Upper lobe of left lung (tissue), 6 donors: ENCODE measurements around the gene C5orf47. TPM values are rescaled to one million over a fixed set of nuclear protein-coding genes. Genes with fewer than 3 reads are reported as not detected.
A peak's percentile ranks its signal among the peaks of the same experiment; 100 is the strongest.

Experiments
- ATAC-seq, 2 donors: fragments of 200-7000 bp; cut with Tn5 transposase; one replicate each; pipeline ENCODE4 v1.9.1; 2022; ENCODE audit warnings: mild to moderate bottlenecking in 2 of 2, moderate library complexity in 2 of 2; ENCODE audit not compliant: low FRiP score in 2 of 2
- DNase-seq, 2 donors: peaks; one replicate each; pipeline ENCODE4 v3.0.0-alpha.2; 2019 to 2020
- H3K27ac ChIP-seq, 4 donors: fragments of 200-600 bp; sonication (generic); one replicate each; pipeline ENCODE4 v1.5.1; 2016 to 2019
- H3K27me3 ChIP-seq, 4 donors: fragments of 200-600 bp; sonication (generic); one replicate each; pipeline ENCODE4 v1.5.1; 2017 to 2019
- H3K36me3 ChIP-seq, 4 donors: fragments of 200-600 bp; sonication (generic); one replicate each; pipeline ENCODE4 v1.5.1; 2016 to 2019
- H3K4me1 ChIP-seq, 4 donors: fragments of 200-600 bp; sonication (generic); one replicate each; pipeline ENCODE4 v1.5.1; 2018 to 2019
- H3K4me3 ChIP-seq, 4 donors: fragments of 200-600 bp; sonication (generic); one replicate each; pipeline ENCODE4 v1.5.1; 2017 to 2019; ENCODE audit warnings: mild to moderate bottlenecking in 2 of 4, moderate library complexity in 1 of 4
- H3K9me3 ChIP-seq, 4 donors: fragments of 200-600 bp; sonication (generic); one replicate each; pipeline ENCODE4 v1.5.1; 2018 to 2019
- EP300 ChIP-seq, 4 donors: sonication (generic); formaldehyde crosslinking; IDR thresholded peaks; one replicate each; pipeline ENCODE4 v1.5.1; 2017; ENCODE audit warnings: antibody characterized with exemption in 4 of 4, control low read depth in 2 of 4
- POLR2A ChIP-seq, 4 donors: fragments of 450-650 bp; IDR thresholded peaks; one replicate each; pipeline ENCODE4 v1.5.1; 2016 to 2017; ENCODE audit warnings: antibody characterized with exemption in 4 of 4, mild to moderate bottlenecking in 2 of 4
- POLR2AphosphoS5 ChIP-seq, 2 donors: sonication (generic); formaldehyde crosslinking; IDR thresholded peaks; one replicate each; pipeline ENCODE4 v1.5.1; 2017; ENCODE audit warnings: antibody characterized with exemption in 2 of 2
- WGBS, 2 donors: methylation state at CpG; one replicate each; pipeline ENCODE4 v1.1.5; 2017 to 2018; 5-methylcytosine and 5-hydroxymethylcytosine counted together
- total RNA-seq, 6 donors: library from RNA; depleted of rRNA in 4 of 6; stranded (reverse); fragments of >200 nt in 4 of 6; gene quantifications; one replicate each; pipeline versions ENCODE4 v1.1.0 to v1.2.1, GENCODE V29; 2016 to 2021
- TF ChIP-seq, protein P1 (sequence below), 6 experiments: fragments of 450-650 bp in 4 of 6; fragments of 200-600 bp in 2 of 6; sonication (generic) in 2 of 6; IDR thresholded peaks; one replicate each; pipeline ENCODE4 v1.5.1; 2016 to 2019; ENCODE audit warnings: antibody characterized with exemption in 6 of 6
- donor health status: DM: no; HTN: no; CAD: no; lungs with moderate emphysema.
- donor health status: DM: no; HTN: yes; CAD: no; lungs with severe emphysema.

The C5orf47 gene
- total RNA-seq, 6 donors from 2014 or later: not detected

DNA sequence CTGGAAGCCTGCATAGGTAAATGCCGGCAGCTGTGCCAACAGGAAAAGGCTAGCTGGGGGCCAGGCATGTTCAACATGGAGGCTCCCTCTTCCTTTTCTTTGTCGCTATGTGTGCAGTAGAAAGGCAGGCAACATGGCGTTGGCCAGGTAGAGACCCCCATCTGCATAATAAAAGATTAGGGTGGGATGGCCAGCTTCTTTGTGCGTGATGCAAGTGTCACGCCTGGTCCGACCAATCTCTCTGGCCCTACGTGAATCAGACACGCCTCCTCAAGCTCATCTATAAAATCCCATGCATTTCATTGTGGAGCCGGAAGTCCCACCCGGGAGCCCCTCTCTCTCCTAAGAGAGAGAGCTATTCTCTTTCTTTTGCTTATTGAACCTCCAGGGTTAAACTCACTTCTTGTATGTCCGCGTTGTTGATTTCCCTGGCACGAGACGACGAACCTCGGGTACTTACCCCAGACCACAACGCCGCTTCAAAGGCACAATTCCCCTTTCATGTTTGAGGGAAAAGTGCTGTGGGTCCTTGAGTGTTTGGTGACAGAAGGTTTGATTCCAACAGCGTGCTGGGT is 25.0 kb upstream of the C5orf47 start:
- H3K4me1 ChIP-seq: peaks cover 0 to 12% (median 7%) of the 10 kb centered on the region in 4 donors
- no peak for TF ChIP-seq POLR2AphosphoS5 (IDR thresholded peaks at IDR 0.05)
- peak in 2 of 4 donors; percentile 17 to 27 for TF ChIP-seq POLR2A (IDR thresholded peaks at IDR 0.05)
- H3K36me3 ChIP-seq: peaks cover 0 to 15% (median 0%) of the 10 kb centered on the region in 4 donors
- H3K4me3 ChIP-seq: peak overlapping the region in 3 of 4 donors; percentile 28 to 39 (median 33)
- no peaks in the 10 kb centered on the region for H3K9me3 ChIP-seq
- H3K27ac ChIP-seq: peak overlapping the region; percentile 56 to 69 (median 64)
- ATAC-seq (peak; percentile 30 to 42), DNase-seq (peak in 1 of 2 donors; percentile 51)
- H3K27me3 ChIP-seq: no peaks in the 10 kb centered on the region
- WGBS, 2 donors: 51 to 53% methylated on average over 19 of the region's 19 CpGs

DNA sequence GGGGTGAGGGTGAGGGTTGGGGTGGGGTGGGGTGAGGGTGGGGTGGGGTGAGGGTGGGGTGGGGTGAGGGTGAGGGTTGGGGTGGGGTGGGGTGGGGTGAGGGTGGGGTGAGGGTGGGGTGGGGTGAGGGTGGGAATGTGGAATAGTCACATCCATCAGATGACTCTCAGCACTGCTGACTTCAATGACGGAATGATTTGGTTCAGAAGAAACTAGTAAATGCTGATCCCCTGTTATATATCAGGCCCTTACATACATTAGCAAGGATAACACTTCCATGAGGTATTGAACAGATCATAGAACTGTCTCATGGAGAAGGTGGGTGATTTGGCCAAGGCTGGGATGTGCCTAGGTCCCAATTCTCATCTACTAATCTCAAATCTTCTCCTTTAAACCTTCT is 24.5 kb upstream of the C5orf47 start:
- WGBS, 2 donors: 72 to 79% methylated on average over 1 of the region's 1 CpG
- peaks cover 0 to 9% (median 0%) of the 10 kb centered on the region in 4 donors for H3K36me3 ChIP-seq
- ATAC-seq: no peak
- H3K4me3 ChIP-seq: no peak overlapping the region
- H3K27ac ChIP-seq: no peak overlapping the region
- H3K9me3 ChIP-seq: no peaks in the 10 kb centered on the region
- TF ChIP-seq, protein P1, sequence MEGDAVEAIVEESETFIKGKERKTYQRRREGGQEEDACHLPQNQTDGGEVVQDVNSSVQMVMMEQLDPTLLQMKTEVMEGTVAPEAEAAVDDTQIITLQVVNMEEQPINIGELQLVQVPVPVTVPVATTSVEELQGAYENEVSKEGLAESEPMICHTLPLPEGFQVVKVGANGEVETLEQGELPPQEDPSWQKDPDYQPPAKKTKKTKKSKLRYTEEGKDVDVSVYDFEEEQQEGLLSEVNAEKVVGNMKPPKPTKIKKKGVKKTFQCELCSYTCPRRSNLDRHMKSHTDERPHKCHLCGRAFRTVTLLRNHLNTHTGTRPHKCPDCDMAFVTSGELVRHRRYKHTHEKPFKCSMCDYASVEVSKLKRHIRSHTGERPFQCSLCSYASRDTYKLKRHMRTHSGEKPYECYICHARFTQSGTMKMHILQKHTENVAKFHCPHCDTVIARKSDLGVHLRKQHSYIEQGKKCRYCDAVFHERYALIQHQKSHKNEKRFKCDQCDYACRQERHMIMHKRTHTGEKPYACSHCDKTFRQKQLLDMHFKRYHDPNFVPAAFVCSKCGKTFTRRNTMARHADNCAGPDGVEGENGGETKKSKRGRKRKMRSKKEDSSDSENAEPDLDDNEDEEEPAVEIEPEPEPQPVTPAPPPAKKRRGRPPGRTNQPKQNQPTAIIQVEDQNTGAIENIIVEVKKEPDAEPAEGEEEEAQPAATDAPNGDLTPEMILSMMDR (IDR thresholded peaks at IDR 0.05): no peak
- no peak for TF ChIP-seq EP300 (IDR thresholded peaks at IDR 0.05)
- TF ChIP-seq POLR2AphosphoS5 (IDR thresholded peaks at IDR 0.05): no peak
- TF ChIP-seq POLR2A (IDR thresholded peaks at IDR 0.05): no peak
- H3K27me3 ChIP-seq: no peaks in the 10 kb centered on the region
- no peak for DNase-seq
- H3K4me1 ChIP-seq: peaks cover 0 to 12% (median 7%) of the 10 kb centered on the region in 4 donors

DNA sequence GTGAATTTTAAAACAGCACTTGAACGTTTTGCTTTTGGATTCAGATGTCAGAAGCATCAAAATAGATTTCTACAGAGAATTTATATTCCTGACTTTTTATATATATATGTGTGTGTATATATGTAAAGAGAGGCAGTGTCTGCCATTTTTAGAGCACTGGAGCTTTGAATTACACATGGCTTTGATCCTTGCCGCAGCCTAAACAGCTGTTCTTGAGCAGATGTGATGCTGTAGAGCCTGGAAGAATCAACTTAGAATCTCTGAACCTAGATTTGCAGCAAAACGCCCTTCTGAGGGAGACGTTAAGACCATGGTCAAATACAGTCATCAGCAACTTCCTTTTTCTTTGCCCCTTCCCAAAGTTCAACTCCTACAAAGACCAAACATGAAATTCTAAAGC is 21.7 kb upstream of the C5orf47 start:
- WGBS, 2 donors: 57 to 58% methylated on average over 4 of the region's 4 CpGs

DNA sequence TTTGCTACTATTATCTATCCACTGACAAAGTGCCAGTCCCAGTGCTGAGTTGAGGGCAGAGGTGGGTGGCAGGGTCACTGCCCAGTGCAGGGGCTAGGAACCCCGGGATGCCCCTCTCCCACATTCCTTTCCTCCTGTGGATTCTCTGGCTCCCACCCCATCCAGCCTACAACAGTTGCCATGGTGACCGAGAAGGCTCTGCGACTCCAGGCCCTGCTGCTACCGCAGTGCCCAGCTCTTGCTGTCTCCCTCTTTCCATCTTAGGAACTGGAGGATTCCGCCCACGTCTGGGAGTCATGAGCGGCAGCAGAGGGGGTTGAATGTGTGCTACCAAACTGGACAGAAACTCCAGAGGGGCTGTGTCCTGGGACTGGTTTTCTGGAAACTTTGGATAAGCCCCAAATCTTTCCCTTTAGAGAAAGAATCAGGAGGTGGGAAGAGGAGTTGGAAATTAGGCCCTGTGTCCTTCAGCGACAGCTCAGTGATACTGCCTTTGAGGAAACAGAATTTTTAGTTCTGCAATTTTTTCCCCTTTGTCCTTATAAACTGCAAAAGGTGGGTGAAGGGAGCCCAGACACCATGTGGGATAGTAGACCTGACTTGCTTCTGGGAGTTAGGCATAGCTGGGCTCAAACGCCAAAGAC is 20.7 kb upstream of the C5orf47 start:
- ATAC-seq: no peak
- H3K36me3 ChIP-seq: no peaks in the 10 kb centered on the region
- 68 to 82% methylated on average over 7 to 9 of the region's 9 CpGs for WGBS, 2 donors
- no peak overlapping the region for H3K4me3 ChIP-seq
- DNase-seq: no peak
- TF ChIP-seq POLR2AphosphoS5 (IDR thresholded peaks at IDR 0.05): no peak
- H3K27ac ChIP-seq: no peak overlapping the region
- no peaks in the 10 kb centered on the region for H3K27me3 ChIP-seq
- H3K9me3 ChIP-seq: no peaks in the 10 kb centered on the region
- peaks cover 7 to 13% (median 8%) of the 10 kb centered on the region in 4 donors for H3K4me1 ChIP-seq

More for the DNA sequence above, 21.7 kb upstream of the C5orf47 start:
- H3K9me3 ChIP-seq: no peaks in the 10 kb centered on the region
- H3K27ac ChIP-seq: no peak overlapping the region
- H3K36me3 ChIP-seq: no peaks in the 10 kb centered on the region
- no peak for ATAC-seq
- TF ChIP-seq, protein P1 (IDR thresholded peaks at IDR 0.05): no peak
- no peak for TF ChIP-seq POLR2AphosphoS5 (IDR thresholded peaks at IDR 0.05)
- no peak for TF ChIP-seq POLR2A (IDR thresholded peaks at IDR 0.05)
- TF ChIP-seq EP300 (IDR thresholded peaks at IDR 0.05): no peak
- no peak overlapping the region for H3K4me3 ChIP-seq
- H3K27me3 ChIP-seq: no peaks in the 10 kb centered on the region
- DNase-seq: no peak
- peaks cover 0 to 12% (median 7%) of the 10 kb centered on the region in 4 donors for H3K4me1 ChIP-seq

DNA sequence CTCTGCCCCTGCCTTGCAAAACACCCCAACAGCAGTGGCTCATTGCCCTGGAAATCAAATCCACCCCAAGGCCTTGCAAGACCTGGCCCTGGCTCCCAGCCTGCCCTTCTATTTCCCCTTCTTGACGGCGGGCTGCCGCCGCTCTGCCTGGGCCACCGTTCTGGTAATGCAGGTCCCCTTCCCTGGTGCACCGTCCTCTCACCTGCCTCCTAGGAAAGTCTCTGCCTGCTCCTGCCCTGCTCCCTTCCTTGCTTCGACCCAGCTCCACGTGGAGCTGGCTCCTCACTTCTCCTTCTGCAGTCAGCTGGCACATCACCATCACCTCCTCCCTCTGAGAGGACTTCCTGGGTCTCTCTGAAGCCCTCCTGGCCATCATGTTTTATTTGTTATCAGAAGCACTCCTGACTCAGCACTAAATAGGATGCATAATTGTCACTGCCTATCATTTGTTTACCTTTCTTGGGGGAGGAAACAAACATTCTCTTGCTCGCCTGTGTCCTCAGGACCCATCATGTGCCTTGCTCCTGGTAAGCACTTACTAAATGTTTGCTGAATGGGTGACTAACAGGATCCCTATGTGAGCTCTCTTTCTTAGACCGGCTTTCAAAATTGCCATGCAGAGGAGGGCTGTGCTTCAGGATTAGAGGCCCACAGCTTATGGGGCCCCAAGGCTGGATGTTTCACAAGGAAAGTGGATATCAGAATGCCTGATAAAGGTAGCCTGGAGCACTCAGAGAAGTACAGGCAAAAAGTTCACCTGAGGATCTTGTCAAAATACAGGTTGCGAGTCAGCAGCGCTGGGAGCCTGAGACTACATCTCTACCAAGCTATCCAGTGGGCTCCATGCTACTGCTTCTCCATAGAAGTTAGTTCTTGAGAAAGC is 19.6 kb upstream of the C5orf47 start:
- Histone ChIP-seq H3K36me3 (no peaks in the 10 kb centered on the region), H3K27ac (peak overlapping the region in 3 of 4 donors; percentile 21 to 46 (median 28)), H3K4me3 (no peak overlapping the region), H3K27me3 (no peaks in the 10 kb centered on the region), H3K4me1 (peaks cover 9 to 15% (median 14%) of the 10 kb centered on the region in 4 donors), H3K9me3 (no peaks in the 10 kb centered on the region)
- TF ChIP-seq, protein P1 (IDR thresholded peaks at IDR 0.05): no peak
- TF ChIP-seq POLR2AphosphoS5 (IDR thresholded peaks at IDR 0.05): no peak
- no peak for TF ChIP-seq EP300 (IDR thresholded peaks at IDR 0.05)
- TF ChIP-seq POLR2A (IDR thresholded peaks at IDR 0.05): no peak
- ATAC-seq (peak in 1 of 2 donors; percentile 57), DNase-seq (peak; percentile 39 to 75)
- 67 to 79% methylated on average over 12 of the region's 12 CpGs for WGBS, 2 donors
